ENCODE data around the gene RFPL1.
"Not testable (repeated sequence)": the region's sequence is repeated elsewhere in the genome, so short reads cannot be mapped to it uniquely, and the experiment has no call there.

RFPL1 gene

GRCh38 chr22:29479417-29480261, 41.3 kb downstream of the RFPL1 start, which contains the start of gene NEFH:
NEFH (plus strand) TSS chr22:29480218; CDS start chr22:29480263, 45 bp downstream.
- DNase-seq = no peak

- DNase-seq = no peak
Observed at GRCh38 chr22:29480262-29480511, 41.8 kb downstream of the RFPL1 start.

- no peak for DNase-seq
Observed at GRCh38 chr22:29480512-29481264, 42.3 kb downstream of the RFPL1 start.

- no peak for DNase-seq
Observed at GRCh38 chr22:29481265-29482000, 43.0 kb downstream of the RFPL1 start.

- no peak for DNase-seq
Observed at GRCh38 chr22:29482253-29482652, 43.9 kb downstream of the RFPL1 start.

- no peak for DNase-seq
Observed at GRCh38 chr22:29482726-29483125, 44.3 kb downstream of the RFPL1 start.

- no peak for DNase-seq
Observed at GRCh38 chr22:29483254-29483653, 44.9 kb downstream of the RFPL1 start.

- no peak for DNase-seq
Observed at GRCh38 chr22:29484642-29485041, 46.3 kb downstream of the RFPL1 start.

- DNase-seq = no peak
Observed at GRCh38 chr22:29485448-29485847, 47.1 kb downstream of the RFPL1 start.

GRCh38 chr22:29487426-29487986, 49.1 kb downstream of the RFPL1 start:
- DNase-seq = no peak

GRCh38 chr22:29489127-29489780, 50.9 kb downstream of the RFPL1 start:
- DNase-seq = not testable (repeated sequence)

GRCh38 chr22:29491012-29491411, 52.6 kb downstream of the RFPL1 start:
- no peak for DNase-seq

Data from activated CD4-positive, alpha-beta T cell treated with anti-CD3 and anti-CD28 coated beads for 4 hours (primary cell).